AG20443 (cell line): ENCODE results near the gene OGT.
A peak's percentile ranks its signal among the peaks of the same experiment; 100 is the strongest.
"Not testable (repeated sequence)": the region's sequence is repeated elsewhere in the genome, so short reads cannot be mapped to it uniquely, and the experiment has no call there.

Source experiments
- DNase-seq: peaks from one replicate; pipeline ENCODE4 v3.0.0; 2012; ENCODE audit warnings: low spot score, mixed read lengths

The OGT gene

GRCh38 chrX:71532753-71533425, at the start of gene OGT:
Gene OGT (plus strand): TSS chrX:71533104. CDS start chrX:71533300, 196 bp downstream.
- peak; percentile 91 for DNase-seq

- DNase-seq: no peak
Measured at GRCh38 chrX:71487814-71488213, 45.1 kb upstream of the OGT start.

- DNase-seq: peak; percentile 28
Measured at GRCh38 chrX:71489540-71489939, 43.4 kb upstream of the OGT start.

- DNase-seq: peak; percentile 71
Measured at GRCh38 chrX:71492231-71493065, 40.5 kb upstream of the OGT start.

GRCh38 chrX:71493111-71493613, 39.7 kb upstream of the OGT start:
- peak; percentile 9 for DNase-seq

GRCh38 chrX:71495979-71496378, 36.9 kb upstream of the OGT start:
- DNase-seq: not testable (repeated sequence)

GRCh38 chrX:71496476-71496875, 36.4 kb upstream of the OGT start:
- DNase-seq: no peak

- DNase-seq: not testable (repeated sequence)
Measured at GRCh38 chrX:71502080-71502479, 30.8 kb upstream of the OGT start.

GRCh38 chrX:71504346-71504745, 28.6 kb upstream of the OGT start:
- DNase-seq: no peak

GRCh38 chrX:71509289-71509688, 23.6 kb upstream of the OGT start:
- DNase-seq: no peak

- no peak for DNase-seq
Measured at GRCh38 chrX:71510161-71510560, 22.7 kb upstream of the OGT start.

GRCh38 chrX:71513731-71514130, 19.2 kb upstream of the OGT start:
- DNase-seq: not testable (repeated sequence)

GRCh38 chrX:71514367-71515037, 18.4 kb upstream of the OGT start:
- DNase-seq: peak; percentile 10

GRCh38 chrX:71515038-71515396, 17.9 kb upstream of the OGT start:
- DNase-seq: peak; percentile 58

- no peak for DNase-seq
Measured at GRCh38 chrX:71525316-71525715, 7.6 kb upstream of the OGT start.

GRCh38 chrX:71532078-71532752, 689 bp upstream of the OGT start:
- DNase-seq: peak; percentile 15

GRCh38 chrX:71533516-71533850, 579 bp downstream of the OGT start:
- DNase-seq: no peak

GRCh38 chrX:71533851-71534561, 1.1 kb downstream of the OGT start:
- DNase-seq: peak; percentile 25

GRCh38 chrX:71534773-71535544, 2.1 kb downstream of the OGT start:
- DNase-seq: no peak

- no peak for DNase-seq
Measured at GRCh38 chrX:71536285-71536684, 3.4 kb downstream of the OGT start.

- DNase-seq: no peak
Measured at GRCh38 chrX:71537743-71538142, 4.8 kb downstream of the OGT start.
